Activated naive CD8-positive, alpha-beta T cell treated with anti-CD3 and anti-CD28 coated beads, Interleukin-2, amount 50 U/mL, for 24 hours (primary cell): ENCODE data around the gene SLC12A7.
"Not testable (repeated sequence)": the region's sequence is repeated elsewhere in the genome, so short reads cannot be mapped to it uniquely, and the experiment has no call there.

Experiments used
- ATAC-seq: fragments of 150-1000 bp; cut with Tn5 transposase; one replicate; pipeline ENCODE4 v1.10.0; 2021
- DNase-seq: peaks from one replicate; pipeline ENCODE4 v3.0.0; 2021
- H3K27ac Mint-ChIP-seq: one replicate; pipeline ENCODE4 v1.8.0; 2021; ENCODE audit warnings: mild to moderate bottlenecking, mixed read lengths
- H3K27me3 Mint-ChIP-seq: one replicate; pipeline ENCODE4 v1.8.0; 2021; ENCODE audit warnings: mixed read lengths
- H3K36me3 Mint-ChIP-seq: one replicate; pipeline ENCODE4 v1.8.0; 2021; ENCODE audit warnings: low read depth, mixed read lengths
- H3K4me1 Mint-ChIP-seq: one replicate; pipeline ENCODE4 v1.8.0; 2021; ENCODE audit warnings: mixed read lengths
- H3K4me3 Mint-ChIP-seq: one replicate; pipeline ENCODE4 v1.8.0; 2021; ENCODE audit warnings: mild to moderate bottlenecking, moderate library complexity, mixed read lengths
- H3K9me3 Mint-ChIP-seq: one replicate; pipeline ENCODE4 v1.8.0; 2021; ENCODE audit warnings: mixed read lengths

Gene SLC12A7

DNA sequence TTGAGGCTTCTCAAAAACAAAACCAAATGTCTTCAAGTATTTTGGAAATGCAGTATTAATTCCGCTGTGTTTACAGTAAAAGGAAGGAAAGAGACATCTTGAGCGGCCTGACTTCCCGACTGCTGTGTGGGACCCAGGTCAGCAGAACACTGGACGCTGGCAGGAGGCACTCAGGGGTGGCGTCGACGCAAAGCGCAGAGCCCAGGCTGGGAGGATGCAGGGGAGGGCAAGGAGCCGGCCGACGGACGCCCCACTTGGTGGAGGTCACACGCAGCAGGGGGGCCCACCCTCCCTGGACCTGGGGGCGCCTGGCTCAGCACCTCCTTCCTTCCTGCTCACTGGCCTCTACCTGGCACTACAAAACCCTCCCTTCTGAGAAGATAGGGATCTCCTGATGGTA is 19.7 kb downstream of the SLC12A7 start:
- H3K36me3 Mint-ChIP-seq: no peaks in the 10 kb centered on the region
- H3K4me3 Mint-ChIP-seq: no peak overlapping the region
- H3K27ac Mint-ChIP-seq: no peak overlapping the region
- DNase-seq: no peak
- H3K9me3 Mint-ChIP-seq: no peaks in the 10 kb centered on the region
- H3K27me3 Mint-ChIP-seq: no peaks in the 10 kb centered on the region
- ATAC-seq: no peak
- H3K4me1 Mint-ChIP-seq: peaks cover 4% of the 10 kb centered on the region

DNA sequence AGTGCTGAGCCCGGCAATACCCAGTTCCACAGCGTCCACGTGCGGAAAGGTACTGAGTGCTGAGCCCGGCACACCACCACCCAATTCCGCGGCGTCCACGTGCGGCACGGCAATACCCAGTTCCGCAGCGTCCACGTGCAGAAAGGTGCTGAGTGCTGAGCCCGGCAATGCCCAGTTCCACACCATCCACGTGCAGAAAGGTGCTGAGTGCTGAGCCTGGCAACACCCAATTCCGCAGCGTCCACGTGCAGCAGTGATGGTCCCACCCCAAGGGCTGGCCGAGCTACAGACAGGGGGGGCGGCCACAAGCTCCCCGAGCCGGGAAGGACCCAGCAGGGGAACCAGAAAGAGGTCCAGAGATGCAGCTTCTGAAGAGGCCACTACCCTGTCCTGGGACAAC is 20.2 kb downstream of the SLC12A7 start:
- no peaks in the 10 kb centered on the region for H3K27me3 Mint-ChIP-seq
- ATAC-seq (no peak), DNase-seq (no peak)
- H3K4me1 Mint-ChIP-seq: peaks cover 2% of the 10 kb centered on the region
- H3K27ac Mint-ChIP-seq: no peak overlapping the region
- no peaks in the 10 kb centered on the region for H3K36me3 Mint-ChIP-seq
- no peak overlapping the region for H3K4me3 Mint-ChIP-seq
- no peaks in the 10 kb centered on the region for H3K9me3 Mint-ChIP-seq

DNA sequence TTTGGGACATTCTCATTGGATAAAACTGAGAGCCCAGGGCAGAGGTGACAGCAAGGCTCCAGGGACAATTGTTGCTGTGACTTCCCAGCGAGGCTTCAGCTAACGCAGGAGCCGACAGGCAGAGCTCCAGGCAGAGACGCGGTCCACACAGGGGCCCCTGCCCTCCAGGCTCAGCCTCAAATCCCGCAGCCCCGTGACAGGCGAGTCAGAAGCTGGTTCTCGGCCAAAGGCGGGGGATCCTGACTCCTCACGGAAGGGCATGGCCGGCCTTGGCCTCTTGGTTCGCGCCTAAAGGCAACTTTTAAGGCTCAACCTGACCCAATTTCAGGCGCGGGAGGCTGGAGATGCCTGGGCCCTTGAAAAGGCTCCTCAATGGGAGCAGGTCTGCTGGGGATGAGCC is 21.3 kb downstream of the SLC12A7 start:
- Mint-ChIP-seq H3K4me3 (no peak overlapping the region), H3K27ac (no peak overlapping the region), H3K36me3 (no peaks in the 10 kb centered on the region), H3K9me3 (no peaks in the 10 kb centered on the region), H3K27me3 (no peaks in the 10 kb centered on the region), H3K4me1 (no peaks in the 10 kb centered on the region)
- DNase-seq (no peak), ATAC-seq (no peak)

- no peaks in the 10 kb centered on the region for H3K9me3 Mint-ChIP-seq
- no peak overlapping the region for H3K27ac Mint-ChIP-seq
- no peak overlapping the region for H3K4me3 Mint-ChIP-seq
- no peaks in the 10 kb centered on the region for H3K27me3 Mint-ChIP-seq
- peak; percentile 20 for ATAC-seq
- no peaks in the 10 kb centered on the region for H3K36me3 Mint-ChIP-seq
- DNase-seq: no peak
- no peaks in the 10 kb centered on the region for H3K4me1 Mint-ChIP-seq
Measured at GRCh38 chr5:1089621-1090040, 22.2 kb downstream of the SLC12A7 start.

GRCh38 chr5:1089146-1089545 is 22.7 kb downstream of the SLC12A7 start:
- Mint-ChIP-seq H3K9me3 (no peaks in the 10 kb centered on the region), H3K4me3 (no peak overlapping the region), H3K27ac (no peak overlapping the region), H3K27me3 (no peaks in the 10 kb centered on the region), H3K36me3 (no peaks in the 10 kb centered on the region), H3K4me1 (no peaks in the 10 kb centered on the region)
- no peak for DNase-seq
- ATAC-seq: no peak

GRCh38 chr5:1088726-1089125 is 23.1 kb downstream of the SLC12A7 start:
- DNase-seq (no peak), ATAC-seq (no peak)
- H3K4me3 Mint-ChIP-seq: no peak overlapping the region
- H3K27ac Mint-ChIP-seq: no peak overlapping the region
- H3K36me3 Mint-ChIP-seq: no peaks in the 10 kb centered on the region
- H3K9me3 Mint-ChIP-seq: no peaks in the 10 kb centered on the region
- no peaks in the 10 kb centered on the region for H3K4me1 Mint-ChIP-seq
- no peaks in the 10 kb centered on the region for H3K27me3 Mint-ChIP-seq

DNA sequence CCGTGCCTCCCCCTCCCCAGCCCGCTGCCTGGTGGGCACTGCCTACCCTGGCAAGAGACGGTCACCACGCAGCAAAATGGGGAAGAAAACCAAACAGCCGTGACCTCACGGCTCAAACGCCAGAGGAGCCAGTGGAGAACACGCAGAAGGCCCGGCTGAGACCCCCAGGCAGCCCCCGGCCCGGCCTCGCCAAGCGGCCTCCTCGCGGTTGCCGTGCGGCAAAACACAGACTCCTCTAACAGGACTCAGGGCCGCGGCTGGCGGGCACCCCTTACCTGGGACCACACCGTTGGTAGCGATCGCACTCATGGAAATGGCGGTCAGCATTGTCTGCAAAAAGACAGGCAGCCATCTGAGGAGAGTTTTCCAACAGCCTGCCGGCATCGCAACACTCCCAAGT is 23.8 kb downstream of the SLC12A7 start:
- H3K27me3 Mint-ChIP-seq: no peaks in the 10 kb centered on the region
- H3K4me3 Mint-ChIP-seq: no peak overlapping the region
- ATAC-seq (no peak), DNase-seq (no peak)
- H3K36me3 Mint-ChIP-seq: no peaks in the 10 kb centered on the region
- no peaks in the 10 kb centered on the region for H3K4me1 Mint-ChIP-seq
- no peaks in the 10 kb centered on the region for H3K9me3 Mint-ChIP-seq
- H3K27ac Mint-ChIP-seq: no peak overlapping the region

- Mint-ChIP-seq H3K4me1 (no peaks in the 10 kb centered on the region), H3K27ac (no peak overlapping the region), H3K27me3 (no peaks in the 10 kb centered on the region), H3K4me3 (no peak overlapping the region), H3K9me3 (no peaks in the 10 kb centered on the region), H3K36me3 (no peaks in the 10 kb centered on the region)
- no peak for DNase-seq
- no peak for ATAC-seq
Measured at GRCh38 chr5:1087428-1087827, 24.4 kb downstream of the SLC12A7 start.

- Mint-ChIP-seq H3K27ac (no peak overlapping the region), H3K36me3 (no peaks in the 10 kb centered on the region)
Measured at GRCh38 chr5:1086871-1087270, 25.0 kb downstream of the SLC12A7 start.

DNA sequence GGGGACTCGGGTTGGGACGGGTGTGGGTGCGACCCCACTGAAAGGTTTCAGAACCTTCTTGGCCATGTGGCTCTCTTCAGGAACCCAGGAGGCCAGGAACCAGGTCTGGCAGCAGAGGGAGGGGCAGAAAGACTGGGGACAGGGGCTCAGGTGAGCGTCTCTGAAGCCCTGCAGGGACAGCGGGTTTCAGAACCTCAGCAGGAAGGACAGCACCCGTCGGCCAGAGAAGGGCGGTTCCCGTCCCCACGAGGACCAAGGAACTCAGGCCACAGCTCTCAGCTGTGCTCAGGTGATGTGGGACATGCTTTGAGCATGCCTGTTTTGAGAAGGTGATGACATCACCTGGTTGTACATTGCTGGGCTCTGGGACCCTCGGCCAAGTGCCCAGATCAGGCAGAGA is 25.7 kb downstream of the SLC12A7 start:
- H3K36me3 Mint-ChIP-seq: peaks cover 2% of the 10 kb centered on the region
- no peak for DNase-seq
- no peaks in the 10 kb centered on the region for H3K4me1 Mint-ChIP-seq
- no peak for ATAC-seq
- H3K9me3 Mint-ChIP-seq: no peaks in the 10 kb centered on the region
- no peak overlapping the region for H3K27ac Mint-ChIP-seq
- H3K4me3 Mint-ChIP-seq: no peak overlapping the region
- no peaks in the 10 kb centered on the region for H3K27me3 Mint-ChIP-seq

More at GRCh38 chr5:1086871-1087270, 25.0 kb downstream of the SLC12A7 start:
- ATAC-seq (no peak), DNase-seq (no peak)
- Mint-ChIP-seq H3K4me3 (no peak overlapping the region), H3K27me3 (no peaks in the 10 kb centered on the region), H3K4me1 (no peaks in the 10 kb centered on the region), H3K9me3 (no peaks in the 10 kb centered on the region)

DNA sequence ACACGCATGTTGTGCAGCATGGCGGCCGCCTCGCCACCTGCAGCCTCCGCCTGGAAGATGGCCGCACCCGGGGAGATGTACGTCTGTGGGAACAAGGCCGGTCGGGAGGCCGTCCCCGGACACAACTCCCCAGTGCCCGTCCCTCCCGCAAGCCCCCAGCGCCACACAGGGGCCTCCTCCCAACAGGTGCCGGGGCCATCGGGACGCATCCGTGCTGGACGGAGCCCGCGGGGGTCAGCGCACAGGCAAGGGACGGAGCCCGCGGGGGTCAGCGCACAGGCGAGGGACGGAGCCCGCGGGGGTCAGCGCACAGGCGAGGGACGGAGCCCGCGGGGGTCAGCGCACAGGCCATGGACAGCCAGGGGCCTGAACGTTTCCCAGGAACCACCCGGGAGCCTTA is 26.5 kb downstream of the SLC12A7 start:
- H3K4me1 Mint-ChIP-seq: no peaks in the 10 kb centered on the region
- no peak for ATAC-seq

DNA sequence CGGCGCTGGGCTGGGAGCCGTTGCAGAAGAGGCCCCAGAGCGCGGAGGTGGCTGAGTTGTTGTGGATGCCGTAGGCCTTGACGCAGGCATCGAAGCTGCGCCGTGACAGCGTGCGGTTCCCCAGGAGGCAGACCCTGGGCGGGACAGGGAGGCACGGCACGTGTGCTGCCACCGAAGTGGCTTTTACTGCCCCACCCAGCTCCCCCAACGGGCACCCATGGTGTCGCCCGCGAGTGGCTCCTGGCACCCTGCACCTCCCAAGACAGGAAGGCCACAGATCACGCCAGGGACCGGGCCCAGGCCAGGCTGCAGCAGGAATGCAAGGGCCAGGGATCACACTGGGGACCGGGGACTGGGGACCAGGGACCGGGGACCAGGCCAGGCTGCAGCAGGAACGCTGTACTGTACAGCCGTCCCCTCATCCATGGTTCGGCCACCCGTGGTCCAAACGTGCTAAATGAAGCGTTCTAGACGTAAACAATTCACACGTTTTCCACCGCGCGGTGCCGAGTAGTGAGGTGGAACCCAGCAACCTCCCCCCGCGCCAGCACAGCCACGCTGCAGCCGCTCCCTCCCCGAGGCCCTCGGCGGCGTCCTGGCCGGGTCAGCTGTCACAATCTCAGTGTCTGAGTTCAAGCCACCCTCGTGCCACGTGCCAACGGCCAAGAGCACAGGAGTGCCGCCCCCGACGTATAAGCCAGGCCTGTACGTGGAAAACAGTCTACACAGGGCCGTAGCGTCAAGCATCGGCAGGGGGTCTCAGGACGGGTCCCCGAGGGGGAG is 27.8 kb downstream of the SLC12A7 start:
- DNase-seq (no peak), ATAC-seq (no peak)
- H3K36me3 Mint-ChIP-seq: peaks cover 2% of the 10 kb centered on the region
- H3K4me1 Mint-ChIP-seq: no peaks in the 10 kb centered on the region
- no peak overlapping the region for H3K27ac Mint-ChIP-seq
- H3K9me3 Mint-ChIP-seq: no peaks in the 10 kb centered on the region
- H3K4me3 Mint-ChIP-seq: no peak overlapping the region
- no peaks in the 10 kb centered on the region for H3K27me3 Mint-ChIP-seq

More for the DNA sequence above, 26.5 kb downstream of the SLC12A7 start:
- Mint-ChIP-seq H3K27ac (no peak overlapping the region), H3K36me3 (peaks cover 2% of the 10 kb centered on the region), H3K9me3 (no peaks in the 10 kb centered on the region), H3K27me3 (no peaks in the 10 kb centered on the region), H3K4me3 (no peak overlapping the region)
- DNase-seq: no peak

GRCh38 chr5:1083026-1083425 is 28.8 kb downstream of the SLC12A7 start:
- not testable (repeated sequence) for H3K36me3 Mint-ChIP-seq, H3K9me3 Mint-ChIP-seq, ATAC-seq, DNase-seq, H3K4me1 Mint-ChIP-seq, H3K27ac Mint-ChIP-seq, H3K27me3 Mint-ChIP-seq, H3K4me3 Mint-ChIP-seq

DNA sequence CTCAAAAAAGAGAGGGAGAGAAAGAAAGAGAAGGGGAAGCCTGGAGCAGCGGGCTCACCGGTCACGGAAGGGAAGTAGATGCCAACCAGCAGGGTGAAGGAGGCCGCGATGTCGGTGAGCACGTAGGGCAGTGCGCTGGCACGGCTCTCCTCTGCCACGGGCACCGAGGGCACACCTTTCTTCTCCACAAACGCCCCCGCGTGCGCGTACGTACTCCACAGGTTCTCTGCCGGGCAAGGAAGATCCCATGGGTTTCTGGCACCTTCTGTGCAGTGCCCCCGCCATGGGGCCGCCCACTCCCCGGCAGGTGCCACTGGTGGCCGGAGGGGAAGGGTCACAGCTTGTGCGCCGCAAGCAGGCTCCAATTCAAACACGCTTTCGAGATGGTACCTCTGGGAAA is 30.3 kb downstream of the SLC12A7 start:
- H3K27ac Mint-ChIP-seq: no peak overlapping the region
- no peaks in the 10 kb centered on the region for H3K27me3 Mint-ChIP-seq
- peaks cover 2% of the 10 kb centered on the region for H3K36me3 Mint-ChIP-seq
- DNase-seq (no peak), ATAC-seq (no peak)
- no peak overlapping the region for H3K4me3 Mint-ChIP-seq
- H3K4me1 Mint-ChIP-seq: no peaks in the 10 kb centered on the region
- H3K9me3 Mint-ChIP-seq: no peaks in the 10 kb centered on the region

- DNase-seq: no peak
- Mint-ChIP-seq H3K9me3 (no peaks in the 10 kb centered on the region), H3K27ac (no peak overlapping the region), H3K36me3 (peaks cover 2% of the 10 kb centered on the region), H3K4me1 (no peaks in the 10 kb centered on the region), H3K27me3 (no peaks in the 10 kb centered on the region), H3K4me3 (no peak overlapping the region)
- ATAC-seq: no peak
Measured at GRCh38 chr5:1080432-1080831, 31.4 kb downstream of the SLC12A7 start.

DNA sequence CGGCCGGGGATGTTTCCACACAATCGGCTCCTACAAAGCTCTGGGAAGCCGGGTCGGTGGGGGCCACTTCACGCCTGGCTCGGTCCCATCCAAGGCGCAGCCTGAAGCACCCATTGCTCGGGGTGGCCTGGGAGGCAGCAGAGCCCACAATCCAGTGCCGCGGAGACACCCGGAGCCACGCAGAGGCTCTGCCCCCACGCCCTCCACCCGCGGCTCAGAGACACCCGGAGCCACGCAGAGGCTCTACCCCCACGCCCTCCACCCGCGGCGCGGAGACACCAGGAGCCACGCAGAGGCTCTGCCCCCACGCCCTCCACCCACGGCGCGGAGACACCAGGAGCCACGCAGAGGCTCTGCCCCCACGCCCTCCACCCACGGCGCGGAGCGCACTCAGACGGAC is 31.9 kb downstream of the SLC12A7 start:
- no peaks in the 10 kb centered on the region for H3K9me3 Mint-ChIP-seq
- H3K36me3 Mint-ChIP-seq: peaks cover 2% of the 10 kb centered on the region
- H3K4me1 Mint-ChIP-seq: no peaks in the 10 kb centered on the region
- no peak overlapping the region for H3K4me3 Mint-ChIP-seq
- DNase-seq: no peak
- H3K27ac Mint-ChIP-seq: no peak overlapping the region
- no peaks in the 10 kb centered on the region for H3K27me3 Mint-ChIP-seq
- ATAC-seq: no peak
